Activated CD4-positive, alpha-beta T cell treated with anti-CD3 and anti-CD28 coated beads, Interleukin-2, amount 10 ng/mL, durations not matched to agents 24 days and 14 days (primary cell): ENCODE data around the gene ARHGEF7. TPM values are rescaled to one million over a fixed set of nuclear protein-coding genes. Genes with fewer than 3 reads are reported as not detected.
A peak's percentile ranks its signal among the peaks of the same experiment; 100 is the strongest.

Experiments used
- DNase-seq: peaks from one replicate; pipeline ENCODE4 v3.0.0; 2022
- H3K27ac Mint-ChIP-seq: one replicate; pipeline ENCODE4 v1.8.0; 2022; ENCODE audit warnings: mild to moderate bottlenecking, mixed read lengths
- H3K27me3 Mint-ChIP-seq: one replicate; pipeline ENCODE4 v1.8.0; 2022; ENCODE audit warnings: mixed read lengths
- H3K36me3 Mint-ChIP-seq: one replicate; pipeline ENCODE4 v1.8.0; 2022; ENCODE audit warnings: low read depth, mild to moderate bottlenecking, mixed read lengths
- H3K4me1 Mint-ChIP-seq: one replicate; pipeline ENCODE4 v1.8.0; 2021; ENCODE audit warnings: mixed read lengths
- H3K4me3 Mint-ChIP-seq: one replicate; pipeline ENCODE4 v1.8.0; 2022; ENCODE audit warnings: mild to moderate bottlenecking, moderate library complexity, mixed read lengths
- H3K9me3 Mint-ChIP-seq: one replicate; pipeline ENCODE4 v1.8.0; 2021; ENCODE audit warnings: mixed read lengths
- intact Hi-C: fragments of 100-400 bp; cut with micrococcal nuclease; formaldehyde crosslinking; loops from one replicate; pipeline ENCODE4 v1.15.1; 2023
- total RNA-seq: library from RNA; stranded (reverse); gene quantifications from 2 replicates; pipeline ENCODE4 v1.2.3, GENCODE V29; 2022

Gene ARHGEF7
- total RNA-seq, 1 donor from 2014 or later: 69.3 TPM

- no peaks in the 10 kb centered on the region for H3K9me3 Mint-ChIP-seq
- no peak overlapping the region for H3K27ac Mint-ChIP-seq
- H3K4me1 Mint-ChIP-seq: peaks cover 8% of the 10 kb centered on the region
- intact Hi-C loops: no loop called here
- no peaks in the 10 kb centered on the region for H3K27me3 Mint-ChIP-seq
- DNase-seq: no peak
- H3K4me3 Mint-ChIP-seq: no peak overlapping the region
- peaks cover 35% of the 10 kb centered on the region for H3K36me3 Mint-ChIP-seq
Measured at GRCh38 chr13:111292710-111293485, 177.8 kb downstream of the ARHGEF7 start.

GRCh38 chr13:111295886-111296285 lies 180.8 kb downstream of the ARHGEF7 start:
- no peak overlapping the region for H3K27ac Mint-ChIP-seq
- intact Hi-C loops: no loop called here

GRCh38 chr13:111296417-111296816 lies 181.3 kb downstream of the ARHGEF7 start:
- no peaks in the 10 kb centered on the region for H3K27me3 Mint-ChIP-seq
- no peaks in the 10 kb centered on the region for H3K9me3 Mint-ChIP-seq
- H3K4me1 Mint-ChIP-seq: peaks cover 8% of the 10 kb centered on the region
- peaks cover 34% of the 10 kb centered on the region for H3K36me3 Mint-ChIP-seq
- no peak overlapping the region for H3K27ac Mint-ChIP-seq
- H3K4me3 Mint-ChIP-seq: no peak overlapping the region
- no peak for DNase-seq
- intact Hi-C loops: no loop called here

More at GRCh38 chr13:111295886-111296285, 180.8 kb downstream of the ARHGEF7 start:
- peaks cover 34% of the 10 kb centered on the region for H3K36me3 Mint-ChIP-seq
- H3K27me3 Mint-ChIP-seq: no peaks in the 10 kb centered on the region
- H3K9me3 Mint-ChIP-seq: no peaks in the 10 kb centered on the region
- H3K4me3 Mint-ChIP-seq: no peak overlapping the region
- DNase-seq: no peak
- H3K4me1 Mint-ChIP-seq: peaks cover 8% of the 10 kb centered on the region

GRCh38 chr13:111298214-111298975 lies 183.3 kb downstream of the ARHGEF7 start:
- intact Hi-C loops: no loop called here
- H3K9me3 Mint-ChIP-seq: no peaks in the 10 kb centered on the region
- no peak overlapping the region for H3K4me3 Mint-ChIP-seq
- H3K4me1 Mint-ChIP-seq: peaks cover 8% of the 10 kb centered on the region
- no peaks in the 10 kb centered on the region for H3K27me3 Mint-ChIP-seq
- H3K27ac Mint-ChIP-seq: no peak overlapping the region
- H3K36me3 Mint-ChIP-seq: peaks cover 38% of the 10 kb centered on the region
- no peak for DNase-seq

GRCh38 chr13:111302045-111302726 lies 187.1 kb downstream of the ARHGEF7 start:
- intact Hi-C loops: no loop called here
- H3K4me3 Mint-ChIP-seq: no peak overlapping the region
- DNase-seq: no peak
- peaks cover 10% of the 10 kb centered on the region for H3K4me1 Mint-ChIP-seq
- peaks cover 60% of the 10 kb centered on the region for H3K36me3 Mint-ChIP-seq
- H3K27me3 Mint-ChIP-seq: no peaks in the 10 kb centered on the region
- no peak overlapping the region for H3K27ac Mint-ChIP-seq
- peaks cover 5% of the 10 kb centered on the region for H3K9me3 Mint-ChIP-seq

GRCh38 chr13:111303559-111303958 lies 188.4 kb downstream of the ARHGEF7 start:
- H3K36me3 Mint-ChIP-seq: peaks cover 67% of the 10 kb centered on the region

GRCh38 chr13:111304041-111304544 lies 189.0 kb downstream of the ARHGEF7 start:
- intact Hi-C loops: no loop called here
- peaks cover 72% of the 10 kb centered on the region for H3K36me3 Mint-ChIP-seq
- no peaks in the 10 kb centered on the region for H3K27me3 Mint-ChIP-seq
- peaks cover 10% of the 10 kb centered on the region for H3K4me1 Mint-ChIP-seq
- peak overlapping the region; percentile 56 for H3K27ac Mint-ChIP-seq
- DNase-seq: peak; percentile 66
- H3K4me3 Mint-ChIP-seq: no peak overlapping the region
- H3K9me3 Mint-ChIP-seq: peaks cover 7% of the 10 kb centered on the region

More at GRCh38 chr13:111303559-111303958, 188.4 kb downstream of the ARHGEF7 start:
- Mint-ChIP-seq H3K4me1 (peaks cover 10% of the 10 kb centered on the region), H3K27me3 (no peaks in the 10 kb centered on the region), H3K9me3 (peaks cover 5% of the 10 kb centered on the region), H3K27ac (no peak overlapping the region), H3K4me3 (no peak overlapping the region)
- no peak for DNase-seq
- intact Hi-C loops: no loop called here

- H3K4me3 Mint-ChIP-seq: no peak overlapping the region
- peak overlapping the region; percentile 42 for H3K27ac Mint-ChIP-seq
- peaks cover 10% of the 10 kb centered on the region for H3K4me1 Mint-ChIP-seq
- peaks cover 73% of the 10 kb centered on the region for H3K36me3 Mint-ChIP-seq
- no peaks in the 10 kb centered on the region for H3K27me3 Mint-ChIP-seq
- intact Hi-C loops: no loop called here
- no peak for DNase-seq
- peaks cover 9% of the 10 kb centered on the region for H3K9me3 Mint-ChIP-seq
Measured at GRCh38 chr13:111304603-111305289, 189.6 kb downstream of the ARHGEF7 start.

- H3K4me1 Mint-ChIP-seq: no peaks in the 10 kb centered on the region
- no peak for DNase-seq
- no peak overlapping the region for H3K4me3 Mint-ChIP-seq
- peaks cover 22% of the 10 kb centered on the region for H3K9me3 Mint-ChIP-seq
- peaks cover 33% of the 10 kb centered on the region for H3K36me3 Mint-ChIP-seq
- H3K27ac Mint-ChIP-seq: no peak overlapping the region
- intact Hi-C loops: no loop called here
- H3K27me3 Mint-ChIP-seq: no peaks in the 10 kb centered on the region
Measured at GRCh38 chr13:111312944-111313590, 198.0 kb downstream of the ARHGEF7 start.

GRCh38 chr13:111313911-111314425 lies 198.9 kb downstream of the ARHGEF7 start:
- H3K27ac Mint-ChIP-seq: no peak overlapping the region
- peaks cover 21% of the 10 kb centered on the region for H3K9me3 Mint-ChIP-seq
- H3K27me3 Mint-ChIP-seq: no peaks in the 10 kb centered on the region
- no peaks in the 10 kb centered on the region for H3K4me1 Mint-ChIP-seq
- peaks cover 24% of the 10 kb centered on the region for H3K36me3 Mint-ChIP-seq
- H3K4me3 Mint-ChIP-seq: no peak overlapping the region
- DNase-seq: no peak
- intact Hi-C loops: no loop called here

GRCh38 chr13:111314852-111315251 lies 199.7 kb downstream of the ARHGEF7 start:
- no peak overlapping the region for H3K4me3 Mint-ChIP-seq
- intact Hi-C loops: no loop called here
- no peaks in the 10 kb centered on the region for H3K4me1 Mint-ChIP-seq
- H3K9me3 Mint-ChIP-seq: peaks cover 17% of the 10 kb centered on the region
- H3K36me3 Mint-ChIP-seq: peaks cover 20% of the 10 kb centered on the region
- no peak overlapping the region for H3K27ac Mint-ChIP-seq
- H3K27me3 Mint-ChIP-seq: no peaks in the 10 kb centered on the region
- DNase-seq: no peak

- H3K36me3 Mint-ChIP-seq: peaks cover 14% of the 10 kb centered on the region
- no peak overlapping the region for H3K4me3 Mint-ChIP-seq
- H3K9me3 Mint-ChIP-seq: peaks cover 12% of the 10 kb centered on the region
- H3K27me3 Mint-ChIP-seq: no peaks in the 10 kb centered on the region
- DNase-seq: no peak
- intact Hi-C loops: no loop called here
- H3K4me1 Mint-ChIP-seq: no peaks in the 10 kb centered on the region
- H3K27ac Mint-ChIP-seq: no peak overlapping the region
Measured at GRCh38 chr13:111315347-111315995, 200.4 kb downstream of the ARHGEF7 start.
